ENCODE measurements around the gene ZNF26.
"Not testable (repeated sequence)": the region's sequence is repeated elsewhere in the genome, so short reads cannot be mapped to it uniquely, and the experiment has no call there.

ZNF26 gene

GRCh38 chr12:132955094-132956010 lies 30.8 kb upstream of the ZNF26 start:
- no peak for DNase-seq (ENCODE audit: extremely low read depth in 1 of 2, low read depth in 1 of 2)

- peak; percentile 64 to 77 for DNase-seq (ENCODE audit: extremely low read depth in 1 of 2, low read depth in 1 of 2)
Observed at GRCh38 chr12:132956011-132956788, 30.0 kb upstream of the ZNF26 start, which contains the start of gene ZNF605. ZNF605 (minus strand) TSS chr12:132956306; CDS start chr12:132945635, 10,671 bp downstream.

- DNase-seq (ENCODE audit: extremely low read depth in 1 of 2, low read depth in 1 of 2), result not testable (repeated sequence)
Observed at GRCh38 chr12:132961790-132962189, 24.4 kb upstream of the ZNF26 start.

DNA sequence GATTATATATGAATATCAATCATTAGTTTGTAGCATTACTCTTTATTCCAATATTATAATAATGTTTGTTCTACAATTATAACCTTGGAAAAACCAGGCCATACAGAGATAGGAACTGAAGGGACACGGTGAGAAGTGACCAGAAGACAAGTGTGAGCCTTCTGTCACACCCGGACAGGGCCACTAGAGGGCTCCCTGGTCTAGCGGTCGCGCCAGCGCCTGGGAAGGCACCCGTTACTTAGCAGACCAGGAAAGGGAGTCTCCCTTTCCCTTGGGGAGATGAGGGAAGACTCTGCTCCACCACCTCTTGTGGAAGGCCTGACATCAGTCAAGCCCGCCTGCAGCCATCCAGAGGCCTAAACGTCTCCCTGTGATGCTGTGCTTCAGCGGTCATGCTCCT lies 22.2 kb upstream of the ZNF26 start:
- DNase-seq (ENCODE audit: extremely low read depth in 1 of 2, low read depth in 1 of 2), result not testable (repeated sequence)

DNA sequence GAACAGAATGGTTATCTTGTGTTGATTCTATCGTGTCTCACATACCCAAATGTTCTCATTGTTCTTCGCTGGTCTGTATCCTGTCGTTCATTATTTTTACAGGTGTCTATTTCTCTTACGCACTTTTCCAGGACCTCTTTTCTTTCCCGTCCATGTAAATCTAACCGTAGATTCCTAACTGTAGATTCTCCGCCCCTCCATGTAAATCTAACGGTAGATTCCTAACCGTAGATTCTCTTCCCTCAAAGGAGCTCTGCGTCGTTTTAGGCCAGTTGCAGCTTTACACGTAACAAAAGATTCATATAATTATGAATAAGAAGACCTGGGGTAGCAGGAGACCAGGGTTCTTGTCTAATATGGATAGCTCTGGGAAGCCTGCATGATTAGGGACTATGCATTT lies 20.4 kb upstream of the ZNF26 start:
- no peak for DNase-seq (ENCODE audit: extremely low read depth in 1 of 2, low read depth in 1 of 2)

GRCh38 chr12:132966676-132967415 lies 19.3 kb upstream of the ZNF26 start:
- DNase-seq (ENCODE audit: extremely low read depth in 1 of 2, low read depth in 1 of 2), result no peak

- no peak for DNase-seq (ENCODE audit: extremely low read depth in 1 of 2, low read depth in 1 of 2)
Observed at GRCh38 chr12:132967736-132968135, 18.4 kb upstream of the ZNF26 start.

- DNase-seq (ENCODE audit: extremely low read depth in 1 of 2, low read depth in 1 of 2), result no peak
Observed at GRCh38 chr12:132972374-132972773, 13.8 kb upstream of the ZNF26 start.

DNA sequence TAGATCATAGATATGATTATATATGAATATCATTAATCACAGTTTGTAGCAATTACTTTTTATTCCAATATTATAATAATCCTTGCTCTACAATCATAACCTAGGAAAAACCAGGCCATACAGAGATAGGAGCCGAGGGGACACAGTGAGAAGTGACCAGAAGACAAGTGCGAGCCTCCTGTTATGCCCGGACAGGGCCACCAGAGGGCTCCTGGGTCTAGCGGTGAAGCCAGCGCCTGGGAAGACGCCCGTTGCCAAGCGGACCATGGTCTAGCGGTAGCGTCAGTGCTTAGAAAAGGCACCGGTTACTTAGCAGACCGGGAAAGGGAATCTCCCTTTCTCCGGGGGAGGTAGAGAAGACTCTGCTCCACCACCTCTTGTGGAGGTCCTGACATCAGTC lies 9.3 kb upstream of the ZNF26 start:
- DNase-seq (ENCODE audit: extremely low read depth in 1 of 2, low read depth in 1 of 2), result not testable (repeated sequence)

DNA sequence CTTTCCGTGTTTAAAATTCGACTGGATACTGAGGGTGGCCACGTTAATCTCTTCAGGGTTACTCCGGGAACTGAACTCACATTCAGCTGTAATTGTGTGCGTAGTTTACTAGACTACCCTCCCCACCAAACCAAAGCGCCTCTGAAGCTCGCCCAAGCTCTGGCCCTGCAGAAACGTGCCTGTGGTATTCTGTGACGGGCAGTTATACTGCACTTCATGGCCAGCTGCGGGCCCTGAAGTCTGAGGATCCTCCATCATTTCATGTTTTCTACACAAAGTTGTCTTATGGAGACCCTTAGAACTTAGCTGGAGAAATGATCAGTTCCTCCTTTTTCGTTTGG lies 688 bp downstream of the ZNF26 start:
- DNase-seq (ENCODE audit: extremely low read depth in 1 of 2, low read depth in 1 of 2), result no peak

GRCh38 chr12:132998741-132999140 lies 12.6 kb downstream of the ZNF26 start:
- DNase-seq (ENCODE audit: extremely low read depth in 1 of 2, low read depth in 1 of 2), result no peak

GRCh38 chr12:133010657-133011297 lies 24.6 kb downstream of the ZNF26 start:
- DNase-seq (ENCODE audit: extremely low read depth in 1 of 2, low read depth in 1 of 2), result no peak

- DNase-seq (ENCODE audit: extremely low read depth in 1 of 2, low read depth in 1 of 2), result no peak
Observed at GRCh38 chr12:133023566-133023965, 37.4 kb downstream of the ZNF26 start.

GRCh38 chr12:133026996-133027395 lies 40.8 kb downstream of the ZNF26 start:
- no peak for DNase-seq (ENCODE audit: extremely low read depth in 1 of 2, low read depth in 1 of 2)

- DNase-seq (ENCODE audit: extremely low read depth in 1 of 2, low read depth in 1 of 2), result peak; percentile 87 to 97
Observed at GRCh38 chr12:133037207-133038005, 51.2 kb downstream of the ZNF26 start, which contains the start of gene ZNF84. ZNF84 (plus strand) TSS chr12:133037509; CDS start chr12:133041468, 3,959 bp downstream.

- no peak for DNase-seq (ENCODE audit: extremely low read depth in 1 of 2, low read depth in 1 of 2)
Observed at GRCh38 chr12:133038118-133038709, 52.0 kb downstream of the ZNF26 start.

GRCh38 chr12:133046698-133047097 lies 60.5 kb downstream of the ZNF26 start:
- DNase-seq (ENCODE audit: extremely low read depth in 1 of 2, low read depth in 1 of 2), result no peak

DNA sequence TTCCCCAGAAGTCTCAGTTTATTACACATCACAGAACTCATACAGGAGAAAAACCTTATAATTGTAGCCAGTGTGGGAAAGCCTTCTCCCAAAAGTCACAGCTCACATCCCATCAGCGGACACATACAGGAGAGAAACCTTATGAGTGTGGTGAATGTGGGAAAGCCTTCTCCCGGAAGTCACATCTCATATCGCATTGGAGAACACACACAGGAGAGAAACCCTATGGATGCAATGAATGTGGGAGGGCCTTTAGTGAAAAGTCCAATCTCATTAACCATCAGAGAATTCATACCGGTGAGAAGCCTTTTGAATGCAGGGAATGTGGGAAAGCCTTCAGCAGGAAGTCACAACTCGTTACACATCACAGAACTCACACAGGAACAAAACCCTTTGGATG lies 71.3 kb downstream of the ZNF26 start:
- DNase-seq (ENCODE audit: extremely low read depth in 1 of 2, low read depth in 1 of 2), result no peak
